Limb (tissue), 2 donors: ENCODE results near the gene MINAR1.
A peak's percentile ranks its signal among the peaks of the same experiment; 100 is the strongest.

Experiments
- DNase-seq, 2 donors: peaks; one replicate each; pipeline ENCODE4 v3.0.0-alpha.2; 2016; ENCODE audit errors: extremely low spot score in 2 of 2

Gene MINAR1

DNA sequence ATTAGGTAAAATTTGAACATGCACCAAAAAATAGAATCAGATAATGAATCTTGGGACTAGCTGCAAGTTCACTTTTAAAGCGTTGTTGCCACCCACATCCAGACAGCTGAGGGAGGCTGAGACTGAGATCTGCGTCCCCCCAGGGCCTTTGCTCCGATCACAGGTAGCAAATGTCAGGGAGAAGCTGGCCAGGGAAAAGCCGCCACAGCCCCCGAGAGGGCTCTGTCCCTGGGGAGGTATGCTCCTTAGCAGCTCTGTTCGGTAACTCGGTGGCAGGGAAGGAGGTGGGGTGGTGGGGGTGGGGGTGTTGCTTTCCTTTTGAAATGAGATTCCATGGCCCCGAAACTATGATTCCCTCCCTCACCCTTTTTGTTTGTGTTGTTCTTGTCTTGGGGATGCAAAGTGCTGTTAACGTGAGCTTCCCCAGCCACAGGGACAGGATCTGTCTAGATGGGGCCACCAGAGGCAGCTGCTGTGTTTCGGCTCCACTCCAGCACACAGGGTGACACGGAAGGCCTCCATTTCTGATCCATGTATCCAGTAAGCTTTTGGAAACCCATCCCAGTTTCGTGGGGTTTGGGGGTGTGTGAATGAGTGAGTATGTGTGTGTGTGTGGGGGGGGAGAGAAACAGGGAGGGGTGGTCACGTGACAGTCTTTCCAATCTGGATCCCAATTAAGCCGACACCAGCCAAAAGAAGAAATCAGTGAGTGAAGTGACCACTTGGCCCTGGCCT lies 1.1 kb upstream of the MINAR1 start:
- peak in 1 of 2 donors; percentile 54 for DNase-seq

DNA sequence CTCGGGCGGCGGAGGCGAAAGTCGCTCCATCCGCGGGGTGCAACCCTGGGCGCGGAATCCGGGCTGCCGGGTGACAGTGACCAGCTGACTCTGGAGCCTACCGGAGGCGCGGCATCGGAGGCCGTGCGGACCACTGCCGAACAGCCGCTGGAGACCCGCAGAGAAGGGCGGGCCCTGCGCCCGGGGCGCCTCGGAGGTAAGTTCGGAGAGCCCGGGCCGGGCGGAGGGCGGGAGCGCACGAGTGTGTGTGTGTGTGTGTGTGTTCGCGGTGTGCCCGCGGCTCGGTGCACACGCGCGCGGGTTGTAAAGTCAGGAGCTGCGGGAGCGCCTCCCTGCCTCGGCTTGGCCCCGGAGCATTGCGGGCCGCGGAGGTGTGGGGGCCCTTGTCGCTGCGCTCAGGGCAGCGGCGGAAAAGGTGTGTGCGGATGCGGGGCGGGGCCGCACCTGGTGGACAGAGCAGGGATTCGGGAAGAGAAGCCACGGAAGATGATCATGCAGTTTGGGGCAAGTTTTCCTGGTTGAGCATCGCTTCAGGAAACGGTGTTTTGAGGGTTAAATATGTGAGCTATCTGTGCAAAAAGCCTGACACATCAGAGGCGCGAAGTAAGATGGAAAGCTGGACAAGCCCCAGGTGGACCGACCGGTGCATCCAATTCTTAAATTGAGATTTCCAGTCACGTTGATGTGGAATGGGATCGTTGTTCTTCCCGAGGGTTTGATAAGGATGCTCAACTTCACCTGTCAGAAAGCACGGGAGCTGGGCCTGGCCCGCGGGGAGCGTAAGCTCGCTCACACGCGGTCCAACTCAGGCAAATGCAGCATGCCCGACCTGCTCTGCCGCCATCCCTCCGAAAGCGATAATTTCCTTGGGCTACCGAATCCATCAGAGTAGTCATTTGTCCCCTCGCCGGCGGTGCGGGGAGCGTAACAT lies 474 bp downstream of the MINAR1 start:
- DNase-seq, result peak in 1 of 2 donors; percentile 65

- no peak for DNase-seq
Observed at GRCh38 chr15:79433276-79433990, 1.3 kb downstream of the MINAR1 start.

GRCh38 chr15:79434361-79434760 lies 2.2 kb downstream of the MINAR1 start:
- no peak for DNase-seq

GRCh38 chr15:79436037-79436780 lies 4.1 kb downstream of the MINAR1 start:
- no peak for DNase-seq

DNA sequence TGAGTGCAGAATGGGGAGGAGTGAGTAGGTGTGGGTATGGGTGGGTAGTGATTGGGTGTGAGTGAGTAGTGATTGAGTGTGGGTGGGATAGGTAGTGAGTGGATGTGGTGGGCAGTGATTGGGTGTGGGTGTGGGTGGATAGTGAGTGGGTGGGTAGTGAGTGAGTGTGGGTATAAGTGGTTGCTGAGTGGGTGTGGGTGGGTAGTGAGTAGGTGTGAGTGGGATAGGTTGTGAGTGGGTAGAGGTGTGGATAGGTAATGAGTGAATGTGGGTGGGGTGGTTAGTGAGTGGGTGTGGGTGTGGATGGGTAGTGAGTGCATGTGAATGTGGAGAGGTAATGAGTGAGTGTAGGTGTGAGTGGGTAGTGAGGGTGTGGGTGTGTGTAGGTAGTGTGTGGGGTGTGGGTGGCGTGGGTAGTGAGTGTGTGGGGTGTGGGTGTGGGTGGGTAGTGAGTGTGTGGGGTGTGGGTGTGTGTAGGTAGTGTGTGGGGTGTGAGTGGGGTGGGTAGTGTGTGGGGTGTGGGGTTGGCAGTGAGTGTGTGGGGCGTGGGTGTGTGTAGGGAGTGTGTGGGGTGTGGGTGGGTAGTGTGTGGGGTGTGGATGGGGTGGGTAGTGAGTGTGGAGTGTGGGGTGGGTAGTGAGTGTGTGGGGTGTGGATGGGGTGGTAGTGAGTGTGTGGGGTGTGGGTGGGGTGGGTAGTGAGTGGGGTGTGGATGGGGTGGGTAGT lies 5.3 kb downstream of the MINAR1 start:
- no peak for DNase-seq

DNA sequence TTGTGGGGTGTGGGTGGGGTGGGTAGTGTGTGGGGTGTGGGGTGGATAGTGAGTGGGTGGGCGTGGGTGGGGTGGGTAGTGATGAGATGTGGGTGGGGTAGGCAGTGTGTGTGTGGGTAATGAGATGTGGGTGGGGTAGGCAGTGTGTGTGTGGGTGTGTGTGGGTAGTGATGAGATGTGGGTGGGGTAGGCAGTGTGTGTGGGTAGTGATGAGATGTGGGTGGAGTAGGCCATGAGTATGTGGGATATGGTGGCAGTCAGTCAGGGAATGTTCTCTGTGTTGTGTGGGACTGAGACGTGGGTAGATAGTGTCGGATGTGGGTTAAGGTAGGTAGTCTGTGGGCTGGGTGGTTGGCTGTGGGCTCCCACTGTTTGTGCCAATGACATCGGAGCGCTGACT lies 7.1 kb downstream of the MINAR1 start:
- DNase-seq, result no peak

DNA sequence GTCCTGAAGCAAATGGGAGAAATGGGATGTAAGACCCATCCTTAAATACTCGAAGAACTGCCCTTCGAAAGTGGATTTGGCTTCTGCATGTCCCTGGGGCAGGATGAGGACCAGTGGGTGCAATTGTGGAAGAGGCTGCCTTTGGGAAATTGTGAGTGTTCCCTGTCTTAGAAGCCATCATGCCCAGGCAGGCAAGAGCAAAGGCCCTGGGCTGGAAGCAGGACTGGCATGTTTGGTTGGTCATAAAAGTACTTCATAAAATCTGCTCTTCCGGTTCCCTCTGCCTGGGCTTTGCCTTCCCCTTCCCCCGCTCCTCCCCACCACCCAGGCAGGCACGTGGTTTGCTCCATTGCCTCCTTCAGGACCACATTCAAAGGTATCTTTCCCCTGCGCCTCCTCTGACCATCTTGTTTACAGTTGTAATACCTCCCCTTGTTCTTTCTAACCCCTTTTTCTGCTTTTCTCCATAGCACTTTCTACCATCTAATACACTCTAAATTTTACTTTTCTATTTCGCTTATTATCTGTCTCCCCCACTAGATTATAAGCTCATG lies 8.3 kb downstream of the MINAR1 start:
- no peak for DNase-seq

DNA sequence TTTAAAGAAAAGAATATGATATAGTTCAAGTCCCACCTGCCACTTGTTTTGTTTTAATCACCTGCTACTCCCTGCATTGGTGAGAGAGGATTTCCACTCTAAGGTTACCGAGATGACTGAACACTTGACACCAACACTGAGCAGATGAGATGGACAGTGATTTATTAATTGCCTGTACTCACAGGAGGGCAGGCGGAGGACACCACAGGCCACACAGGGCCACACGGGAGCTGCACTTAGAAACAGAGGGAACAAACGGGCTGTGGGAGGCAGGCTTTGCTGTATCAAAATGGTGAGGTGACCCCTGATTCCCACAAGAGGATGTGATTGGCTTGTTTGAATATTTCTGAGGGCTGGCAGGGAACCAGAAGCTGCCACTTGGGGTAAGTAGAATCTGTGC lies 10.8 kb downstream of the MINAR1 start:
- no peak for DNase-seq

- DNase-seq, result no peak
Observed at GRCh38 chr15:79447060-79447459, 14.9 kb downstream of the MINAR1 start.

DNA sequence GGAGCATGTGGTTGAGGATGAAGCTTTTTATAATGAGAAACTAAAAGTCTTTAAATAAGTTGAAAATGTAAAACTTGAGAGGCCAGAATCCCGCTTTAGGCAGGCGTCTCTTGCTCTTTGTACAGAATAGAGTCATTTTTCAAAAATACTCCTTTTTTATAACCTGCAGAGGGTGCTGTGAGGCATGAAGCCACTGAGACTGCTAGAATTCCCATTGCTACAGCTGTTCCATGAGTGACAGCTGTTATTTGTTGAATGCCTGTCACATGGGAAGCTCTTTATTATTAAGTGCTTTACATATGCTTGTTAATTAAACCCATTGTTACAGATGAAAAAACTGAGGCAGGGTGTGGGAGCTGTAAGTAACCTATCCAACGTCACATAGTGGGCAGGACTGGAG lies 18.5 kb downstream of the MINAR1 start:
- no peak for DNase-seq

DNA sequence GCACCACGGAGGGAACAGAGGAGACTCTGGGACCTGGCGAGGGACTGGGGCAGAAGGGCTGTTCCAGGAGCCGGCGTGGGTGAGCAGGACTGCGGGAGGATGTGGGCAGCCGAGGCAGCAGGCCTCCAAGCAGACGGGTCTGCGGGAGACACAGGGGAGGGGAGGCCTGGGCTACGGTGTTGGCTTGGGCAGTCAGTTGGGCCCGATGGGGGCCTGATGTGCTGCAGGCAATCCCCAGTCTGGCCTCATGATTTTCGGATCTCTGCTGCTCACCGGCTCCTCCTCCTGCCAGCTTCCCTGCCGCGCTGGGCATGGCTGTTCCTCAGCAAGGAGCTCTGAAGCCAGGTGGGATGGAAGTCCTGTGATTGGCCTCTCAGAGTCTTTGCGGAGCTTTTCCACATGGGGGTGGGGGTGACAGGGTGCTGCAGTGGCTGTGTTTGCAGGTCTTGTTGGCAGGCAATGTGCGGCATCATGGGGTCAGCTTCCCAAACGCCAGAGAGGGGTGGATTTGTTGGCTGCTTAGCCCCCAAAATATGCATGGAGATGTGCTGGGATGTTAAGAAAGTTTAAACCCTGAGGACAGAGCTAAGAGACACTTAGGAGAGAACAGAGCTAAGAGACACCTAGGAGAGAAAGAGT lies 19.3 kb downstream of the MINAR1 start:
- no peak for DNase-seq

- no peak for DNase-seq
Observed at GRCh38 chr15:79452244-79453051, 20.3 kb downstream of the MINAR1 start.

- no peak for DNase-seq
Observed at GRCh38 chr15:79453446-79453845, 21.3 kb downstream of the MINAR1 start.

DNA sequence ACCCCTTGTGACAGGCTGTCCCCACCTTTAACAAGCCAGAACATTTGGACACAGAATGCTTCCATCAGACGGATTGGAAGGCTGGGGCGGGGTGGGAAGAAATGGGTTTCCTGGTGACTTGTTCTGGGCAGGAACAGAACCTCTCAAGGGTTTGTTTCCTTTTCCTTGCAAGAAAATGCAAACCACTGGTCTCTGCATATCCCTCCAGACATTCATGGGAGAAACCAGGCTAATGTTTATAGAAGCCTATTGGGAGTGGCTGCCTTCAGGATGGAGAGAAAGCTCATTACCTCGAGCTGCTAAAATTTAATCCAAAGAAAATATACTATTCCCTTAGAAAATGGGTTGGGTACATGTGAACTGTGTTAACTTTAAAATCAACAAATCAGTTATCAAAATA lies 21.9 kb downstream of the MINAR1 start:
- no peak for DNase-seq

DNA sequence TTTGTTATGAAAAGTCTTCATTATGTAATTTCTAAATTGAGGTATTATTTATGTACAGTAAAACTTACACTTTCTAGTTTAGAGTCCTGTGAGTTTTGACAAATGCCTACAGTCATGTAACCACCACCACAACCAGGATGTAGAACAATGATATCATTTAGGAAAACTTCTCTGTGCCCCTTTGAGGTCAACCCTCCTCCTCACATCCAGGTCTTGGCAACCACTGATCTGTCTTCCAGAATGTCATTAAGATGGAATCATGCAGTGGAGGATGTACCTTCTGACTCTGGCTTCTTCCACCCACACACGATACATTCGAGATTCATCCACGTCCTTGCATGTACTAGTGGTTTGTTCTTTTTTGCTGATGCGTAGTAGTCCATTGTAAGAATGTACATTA lies 23.2 kb downstream of the MINAR1 start:
- no peak for DNase-seq

GRCh38 chr15:79455943-79456342 lies 23.8 kb downstream of the MINAR1 start:
- no peak for DNase-seq

GRCh38 chr15:79458491-79458890 lies 26.4 kb downstream of the MINAR1 start:
- DNase-seq, result no peak

GRCh38 chr15:79459666-79460065 lies 27.5 kb downstream of the MINAR1 start:
- no peak for DNase-seq
